OCI-LY7 (cell line): ENCODE results near the gene RGL1. TPM values are rescaled to one million over a fixed set of nuclear protein-coding genes. Genes with fewer than 3 reads are reported as not detected.

Source experiments
- BruUV-seq: library from RNA; stranded (reverse); fragments of 400-500 nt; replicated peaks from 2 replicates; lab custom pipeline; 2021; lab: Mats Ljungman, UMichigan
- CTCF ChIA-PET: fragments of 300-600 bp; sonication (Branson Sonifier 250); formaldehyde crosslinking; loops from one replicate; lab custom pipeline; 2022; ENCODE audit warnings: antibody characterized with exemption; ENCODE audit not compliant: unreplicated experiment; lab: Charles Lee
- POLR2A ChIA-PET: fragments of 300-600 bp; sonication (Branson Sonifier 250); formaldehyde crosslinking; loops from one replicate; lab custom pipeline; 2022; ENCODE audit warnings: antibody characterized with exemption; lab: Charles Lee
- DNase-seq: peaks from one replicate; pipeline ENCODE4 v3.0.0-alpha.2; 2015; ENCODE audit warnings: low spot score
- H2AFZ ChIP-seq: fragments of 200-600 bp; sonication (generic), shearing (Covaris generic); 2 replicates; pipeline ENCODE4 v1.6.1; 2014; ENCODE audit warnings: mild to moderate bottlenecking, antibody characterized with exemption, low read length, moderate library complexity
- H3K27ac ChIP-seq: fragments of 200-600 bp; sonication (generic); 2 replicates; pipeline ENCODE4 v1.5.1; 2014; ENCODE audit warnings: mixed run types, low read depth, mild to moderate bottlenecking, moderate library complexity, low read length, inconsistent platforms; ENCODE audit not compliant: poor library complexity, severe bottlenecking
- H3K36me3 ChIP-seq: fragments of 200-600 bp; sonication (generic); 2 replicates; pipeline ENCODE4 v1.6.1; 2014; ENCODE audit warnings: mild to moderate bottlenecking, antibody characterized with exemption, low read length, moderate library complexity, mixed read lengths; ENCODE audit not compliant: insufficient read depth
- H3K4me1 ChIP-seq: fragments of 200-600 bp; sonication (generic); 2 replicates; pipeline ENCODE4 v1.5.1; 2014; ENCODE audit warnings: mild to moderate bottlenecking, low read length; ENCODE audit not compliant: insufficient read depth, poor library complexity, severe bottlenecking
- H3K4me2 ChIP-seq: fragments of 200-600 bp; sonication (generic); 2 replicates; pipeline ENCODE4 v1.6.1; 2014; ENCODE audit warnings: mild to moderate bottlenecking, low read length
- H3K4me3 ChIP-seq: fragments of 200-600 bp; sonication (generic); 2 replicates; pipeline ENCODE4 v1.5.1; 2014; ENCODE audit warnings: mild to moderate bottlenecking, low read depth, low read length; ENCODE audit not compliant: poor library complexity, severe bottlenecking
- H3K79me2 ChIP-seq: fragments of 200-600 bp; sonication (generic); 2 replicates; pipeline ENCODE4 v1.6.1; 2016; ENCODE audit warnings: low read depth, mild to moderate bottlenecking, low read length, moderate library complexity, mixed read lengths; ENCODE audit not compliant: insufficient read depth
- H3K9me2 ChIP-seq: fragments of 200-600 bp; sonication (generic); 2 replicates; pipeline ENCODE4 v1.6.1; 2016; ENCODE audit warnings: mild to moderate bottlenecking, low read length, mixed read lengths; ENCODE audit not compliant: insufficient read depth
- H3K9me3 ChIP-seq: fragments of 200-600 bp; sonication (generic); 2 replicates; pipeline ENCODE4 v1.6.1; 2014; ENCODE audit warnings: mild to moderate bottlenecking, mixed run types, low read length, mixed read lengths
- H4K20me1 ChIP-seq: fragments of 200-600 bp; sonication (generic); 2 replicates; pipeline ENCODE4 v1.6.1; 2014; ENCODE audit warnings: mild to moderate bottlenecking, antibody characterized with exemption, low read length, moderate library complexity, mixed read lengths; ENCODE audit not compliant: insufficient read depth
- EZH2phosphoT487 ChIP-seq: fragments of 200-600 bp; sonication (generic); IDR thresholded peaks from 2 replicates; pipeline ENCODE4 v1.6.1; 2018; ENCODE audit warnings: low read depth, borderline replicate concordance, mild to moderate bottlenecking, mixed run types, antibody characterized with exemption, low read length, moderate library complexity, mixed read lengths
- intact Hi-C: fragments of 100-400 bp; cut with micrococcal nuclease; formaldehyde crosslinking; loops from one replicate; pipeline ENCODE4 v1.10.0; 2022; ENCODE audit not compliant: unreplicated experiment
- total RNA-seq, 2 experiments: library from RNA; depleted of rRNA in 1 of 2; stranded (reverse); fragments of >200 nt in 1 of 2; shearing (Covaris generic) in 1 of 2; gene quantifications; 2 replicates each; pipeline ENCODE4 v1.2.3, GENCODE V29; 2014 to 2022
- TF ChIP-seq, protein P1 (sequence below): fragments of 200-600 bp; sonication (generic); conservative IDR thresholded peaks from 2 replicates; pipeline ENCODE4 v1.5.1; 2014; ENCODE audit warnings: mild to moderate bottlenecking, antibody characterized with exemption, low read length, moderate library complexity, mixed read lengths

Gene RGL1
- total RNA-seq, 2 experiments from 2014 or later: 0.32 to 0.35 TPM

GRCh38 chr1:183838221-183838620 lies 33.3 kb downstream of the RGL1 start:
- Histone ChIP-seq H3K9me2 (no peaks in the 10 kb centered on the region), H4K20me1 (no peaks in the 10 kb centered on the region), H3K4me1 (no peaks in the 10 kb centered on the region), H3K9me3 (no peaks in the 10 kb centered on the region), H3K27ac (no peak overlapping the region), H3K79me2 (no peaks in the 10 kb centered on the region), H3K36me3 (no peaks in the 10 kb centered on the region), H3K4me2 (no peak overlapping the region), H2AFZ (no peak overlapping the region), H3K4me3 (no peak overlapping the region)
- POLR2A ChIA-PET: no interaction called here
- TF ChIP-seq, protein P1, sequence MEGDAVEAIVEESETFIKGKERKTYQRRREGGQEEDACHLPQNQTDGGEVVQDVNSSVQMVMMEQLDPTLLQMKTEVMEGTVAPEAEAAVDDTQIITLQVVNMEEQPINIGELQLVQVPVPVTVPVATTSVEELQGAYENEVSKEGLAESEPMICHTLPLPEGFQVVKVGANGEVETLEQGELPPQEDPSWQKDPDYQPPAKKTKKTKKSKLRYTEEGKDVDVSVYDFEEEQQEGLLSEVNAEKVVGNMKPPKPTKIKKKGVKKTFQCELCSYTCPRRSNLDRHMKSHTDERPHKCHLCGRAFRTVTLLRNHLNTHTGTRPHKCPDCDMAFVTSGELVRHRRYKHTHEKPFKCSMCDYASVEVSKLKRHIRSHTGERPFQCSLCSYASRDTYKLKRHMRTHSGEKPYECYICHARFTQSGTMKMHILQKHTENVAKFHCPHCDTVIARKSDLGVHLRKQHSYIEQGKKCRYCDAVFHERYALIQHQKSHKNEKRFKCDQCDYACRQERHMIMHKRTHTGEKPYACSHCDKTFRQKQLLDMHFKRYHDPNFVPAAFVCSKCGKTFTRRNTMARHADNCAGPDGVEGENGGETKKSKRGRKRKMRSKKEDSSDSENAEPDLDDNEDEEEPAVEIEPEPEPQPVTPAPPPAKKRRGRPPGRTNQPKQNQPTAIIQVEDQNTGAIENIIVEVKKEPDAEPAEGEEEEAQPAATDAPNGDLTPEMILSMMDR: no peak
- TF ChIP-seq EZH2phosphoT487: no peak
- DNase-seq: no peak
- BruUV-seq: no TSS peak
- intact Hi-C loops: no loop called here
- CTCF ChIA-PET: no interaction called here

- ChIA-PET POLR2A (no interaction called here), CTCF (no interaction called here)
- no peak overlapping the region for H3K27ac ChIP-seq
- H3K4me3 ChIP-seq: no peak overlapping the region
- no TSS peak for BruUV-seq
- no peak for DNase-seq
- TF ChIP-seq, protein P1: no peak
- no peak for TF ChIP-seq EZH2phosphoT487
- H3K4me2 ChIP-seq: no peak overlapping the region
- no peaks in the 10 kb centered on the region for H3K9me2 ChIP-seq
- no peaks in the 10 kb centered on the region for H3K4me1 ChIP-seq
- H4K20me1 ChIP-seq: no peaks in the 10 kb centered on the region
- H2AFZ ChIP-seq: no peak overlapping the region
- H3K9me3 ChIP-seq: no peaks in the 10 kb centered on the region
- intact Hi-C loops: no loop called here
- H3K36me3 ChIP-seq: no peaks in the 10 kb centered on the region
- H3K79me2 ChIP-seq: no peaks in the 10 kb centered on the region
Observed at GRCh38 chr1:183840140-183840539, 35.2 kb downstream of the RGL1 start.

- POLR2A ChIA-PET: interaction anchor here (0.5 to 1.1 kb wide), 2 partner anchors 18 to 1328 kb away, joined by 3 read pairs; no protein-coding TSS in a partner anchor
- DNase-seq: no peak
- Histone ChIP-seq H3K9me3 (no peaks in the 10 kb centered on the region), H4K20me1 (no peaks in the 10 kb centered on the region), H3K79me2 (no peaks in the 10 kb centered on the region), H2AFZ (no peak overlapping the region), H3K36me3 (no peaks in the 10 kb centered on the region), H3K9me2 (no peaks in the 10 kb centered on the region), H3K4me3 (no peak overlapping the region), H3K4me2 (no peak overlapping the region), H3K4me1 (no peaks in the 10 kb centered on the region), H3K27ac (no peak overlapping the region)
- CTCF ChIA-PET: no interaction called here
- intact Hi-C loops: no loop called here
- no TSS peak for BruUV-seq
- no peak for TF ChIP-seq EZH2phosphoT487
- TF ChIP-seq, protein P1: no peak
Observed at GRCh38 chr1:183841550-183841949, 36.6 kb downstream of the RGL1 start.
